Stomach (tissue), 9 donors: ENCODE measurements around the gene PPP2R5C. TPM values are rescaled to one million over a fixed set of nuclear protein-coding genes. Genes with fewer than 3 reads are reported as not detected.

Experiments used
- DNase-seq, 2 donors: peaks; one replicate each; pipeline versions ENCODE4 v3.0.0 to v3.0.0-alpha.2; 2013 to 2019
- H3K27ac ChIP-seq, 5 donors: fragments of 200-600 bp in 4 of 5; sonication (generic) in 4 of 5; one replicate each; pipeline ENCODE4 v1.5.1; 2013 to 2019; ENCODE audit warnings: mild to moderate bottlenecking in 1 of 5, moderate library complexity in 1 of 5
- H3K27me3 ChIP-seq, 3 donors: fragments of 200-600 bp; sonication (generic); one replicate each; pipeline ENCODE4 v1.5.1; 2017 to 2019; ENCODE audit warnings: mixed run types in 1 of 3
- H3K36me3 ChIP-seq, 4 donors: fragments of 200-600 bp; sonication (generic); 1 replicate in 3 of 4; 2 replicates in 1 of 4; pipeline ENCODE4 v1.5.1; 2016 to 2019
- H3K4me1 ChIP-seq, 4 donors: fragments of 200-600 bp; sonication (generic); one replicate each; pipeline ENCODE4 v1.5.1; 2016 to 2019
- H3K4me3 ChIP-seq, 4 donors: fragments of 200-600 bp; sonication (generic) in 3 of 4; one replicate each; pipeline ENCODE4 v1.5.1; 2016 to 2019; ENCODE audit warnings: mild to moderate bottlenecking in 1 of 4
- H3K9me3 ChIP-seq, 4 donors: fragments of 200-600 bp; sonication (generic); one replicate each; pipeline ENCODE4 v1.5.1; 2016 to 2019
- CTCF ChIP-seq, 7 experiments: fragments of 450-650 bp in 4 of 7; fragments of 200-600 bp in 3 of 7; sonication (generic) in 3 of 7; IDR thresholded peaks; one replicate each; pipeline ENCODE4 v1.5.1; 2016 to 2019; ENCODE audit warnings: antibody characterized with exemption in 7 of 7, control low read depth in 2 of 7, mild to moderate bottlenecking in 1 of 7
- EP300 ChIP-seq: sonication (generic); formaldehyde crosslinking; IDR thresholded peaks from one replicate; pipeline ENCODE4 v1.6.1; 2017; ENCODE audit warnings: antibody characterized with exemption
- POLR2A ChIP-seq, 4 donors: fragments of 450-650 bp; IDR thresholded peaks; one replicate each; pipeline ENCODE4 v1.6.1; 2016; ENCODE audit warnings: antibody characterized with exemption in 4 of 4, control low read depth in 2 of 4, mild to moderate bottlenecking in 1 of 4, moderate library complexity in 1 of 4
- POLR2AphosphoS5 ChIP-seq, 3 donors: sonication (generic); formaldehyde crosslinking; IDR thresholded peaks; one replicate each; pipeline ENCODE4 v1.6.1; 2016; ENCODE audit warnings: antibody characterized with exemption in 3 of 3
- WGBS, 5 donors: extraction: QIAGEN DNeasy Blood & Tissue Kit in 3 of 5; methylation state at CpG; one replicate each; pipeline versions ENCODE4 v1.1.5 to v1.1.7; 2013 to 2018; 5-methylcytosine and 5-hydroxymethylcytosine counted together
- intact Hi-C: fragments of 100-400 bp; cut with DNase I; formaldehyde crosslinking; loops from one replicate; pipeline ENCODE4 v1.15.1; 2023; ENCODE audit warnings: low total_unique reads
- polyA plus RNA-seq, 3 donors: library from polyadenylated mRNA; stranded (reverse); fragments of 200-250 nt; gene quantifications; one replicate each; pipeline ENCODE4 v1.2.3, GENCODE V29; 2013
- total RNA-seq, 5 donors: library from RNA; depleted of rRNA; stranded (reverse); fragments of >200 nt; gene quantifications; one replicate each; pipeline versions ENCODE4 v1.1.0 to v1.2.3, GENCODE V29; 2014 to 2016
- donor health status: healthy with polysubstance abuse.
- donor health status: Bipolar disorder and iron deficiency.
- donor health status: healthy.

The PPP2R5C gene
- total and polyA plus RNA-seq, 8 donors = 19.7 to 175 (median 89.6) TPM

DNA sequence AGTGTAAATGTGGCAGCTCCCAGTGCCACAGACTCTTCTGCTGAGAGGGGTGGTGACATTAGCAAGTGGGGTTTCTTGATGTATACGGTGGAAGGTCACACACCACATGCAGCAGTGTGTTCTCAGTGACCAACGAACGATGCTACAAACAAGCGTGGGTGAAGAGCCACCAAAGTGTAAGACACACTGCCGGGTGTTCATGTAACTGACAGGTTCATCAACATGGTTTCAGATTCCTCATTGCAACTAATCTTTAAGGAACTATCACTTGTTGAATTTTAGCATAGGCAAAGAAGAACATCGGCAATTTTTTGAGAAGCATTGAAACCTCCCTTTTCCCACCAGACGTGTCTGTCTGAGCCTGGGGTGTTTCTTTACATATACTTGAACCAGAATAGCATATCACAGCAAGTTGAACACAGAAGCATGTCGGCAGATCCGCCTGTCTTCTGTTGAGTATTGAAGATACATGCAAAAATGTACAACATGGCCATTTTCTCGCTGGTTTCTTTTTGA, 58.8 kb downstream of the PPP2R5C start:
- H3K27ac ChIP-seq = peak overlapping the region in 4 of 5 donors; percentile 49 to 87 (median 77)
- no peaks in the 10 kb centered on the region for H3K9me3 ChIP-seq
- H3K4me1 ChIP-seq = peaks cover 22 to 69% (median 52%) of the 10 kb centered on the region in 4 donors
- H3K36me3 ChIP-seq = peaks cover 0 to 16% (median 9%) of the 10 kb centered on the region in 4 donors
- no peaks in the 10 kb centered on the region for H3K27me3 ChIP-seq
- H3K4me3 ChIP-seq = no peak overlapping the region
- TF ChIP-seq POLR2AphosphoS5 (IDR thresholded peaks at IDR 0.05) (no peak), POLR2A (IDR thresholded peaks at IDR 0.05) (no peak), EP300 (no peak), CTCF (IDR thresholded peaks at IDR 0.05) (no peak)
- 67 to 86% (median 81%) methylated on average over 10 of the region's 10 CpGs for WGBS, 5 donors
- intact Hi-C loops = no loop called here
- no peak for DNase-seq

DNA sequence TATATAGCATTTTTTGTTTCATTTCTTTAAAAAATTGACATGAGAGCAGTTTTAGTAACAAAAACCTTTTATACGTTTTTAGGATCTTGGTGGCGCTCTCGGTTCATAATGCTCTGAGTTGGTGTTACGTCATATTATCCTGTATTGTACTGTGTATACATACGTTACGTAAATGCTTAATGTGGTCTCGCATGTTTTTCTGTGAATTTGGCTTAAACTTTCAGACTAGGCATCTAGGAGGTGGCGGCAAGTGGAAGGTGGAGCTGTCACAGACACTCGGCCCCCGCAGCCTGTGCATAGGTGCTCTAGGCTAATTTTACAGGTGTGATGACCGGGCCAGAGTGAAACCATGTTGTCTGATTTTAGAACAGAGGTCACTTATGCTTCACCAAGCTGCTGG, 60.0 kb downstream of the PPP2R5C start:
- peak in 1 of 2 donors; percentile 38 for DNase-seq
- intact Hi-C loops = no loop called here
- Histone ChIP-seq H3K4me1 (peaks cover 27 to 74% (median 55%) of the 10 kb centered on the region in 4 donors), H3K4me3 (no peak overlapping the region), H3K27ac (peak overlapping the region in 4 of 5 donors; percentile 85 to 90 (median 88)), H3K9me3 (no peaks in the 10 kb centered on the region), H3K36me3 (peaks cover 0 to 16% (median 9%) of the 10 kb centered on the region in 4 donors), H3K27me3 (no peaks in the 10 kb centered on the region)
- 85 to 90% (median 90%) methylated on average over 11 of the region's 11 CpGs for WGBS, 5 donors
- TF ChIP-seq POLR2A (IDR thresholded peaks at IDR 0.05) (no peak), POLR2AphosphoS5 (IDR thresholded peaks at IDR 0.05) (peak in 2 of 3 donors; percentile 23 to 25), CTCF (IDR thresholded peaks at IDR 0.05) (no peak)

DNA sequence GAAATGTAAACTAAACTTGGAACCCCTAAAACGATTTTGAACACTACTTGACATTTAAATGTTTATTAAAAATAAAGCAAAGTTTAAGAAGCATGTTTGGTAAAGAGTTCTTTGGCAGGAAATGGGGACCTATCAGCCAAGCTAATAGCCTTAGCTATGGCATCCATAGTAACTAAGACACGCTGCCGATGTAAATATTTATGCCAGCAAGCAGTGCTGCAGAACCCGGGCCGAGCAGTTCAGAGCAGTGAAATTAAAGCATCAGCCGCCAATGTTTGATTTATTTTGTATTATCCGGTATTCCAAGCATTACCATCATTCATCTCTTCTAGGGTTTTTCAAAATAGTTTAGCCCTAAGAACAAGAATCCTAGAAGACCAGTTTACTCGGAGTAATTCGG, 61.6 kb downstream of the PPP2R5C start:
- peaks cover 0 to 16% (median 9%) of the 10 kb centered on the region in 4 donors for H3K36me3 ChIP-seq
- WGBS, 5 donors = 17 to 44% (median 28%) methylated on average over 9 of the region's 9 CpGs
- H3K4me1 ChIP-seq = peaks cover 34 to 73% (median 55%) of the 10 kb centered on the region in 4 donors
- H3K9me3 ChIP-seq = no peaks in the 10 kb centered on the region
- peak overlapping the region; percentile 47 to 90 (median 87) for H3K27ac ChIP-seq
- intact Hi-C loops = no loop called here
- TF ChIP-seq POLR2AphosphoS5 (IDR thresholded peaks at IDR 0.05) (no peak), CTCF (IDR thresholded peaks at IDR 0.05) (no peak), EP300 (no peak), POLR2A (IDR thresholded peaks at IDR 0.05) (no peak)
- DNase-seq = peak in 1 of 2 donors; percentile 86
- peak overlapping the region; percentile 15 to 33 (median 21) for H3K4me3 ChIP-seq
- no peaks in the 10 kb centered on the region for H3K27me3 ChIP-seq

DNA sequence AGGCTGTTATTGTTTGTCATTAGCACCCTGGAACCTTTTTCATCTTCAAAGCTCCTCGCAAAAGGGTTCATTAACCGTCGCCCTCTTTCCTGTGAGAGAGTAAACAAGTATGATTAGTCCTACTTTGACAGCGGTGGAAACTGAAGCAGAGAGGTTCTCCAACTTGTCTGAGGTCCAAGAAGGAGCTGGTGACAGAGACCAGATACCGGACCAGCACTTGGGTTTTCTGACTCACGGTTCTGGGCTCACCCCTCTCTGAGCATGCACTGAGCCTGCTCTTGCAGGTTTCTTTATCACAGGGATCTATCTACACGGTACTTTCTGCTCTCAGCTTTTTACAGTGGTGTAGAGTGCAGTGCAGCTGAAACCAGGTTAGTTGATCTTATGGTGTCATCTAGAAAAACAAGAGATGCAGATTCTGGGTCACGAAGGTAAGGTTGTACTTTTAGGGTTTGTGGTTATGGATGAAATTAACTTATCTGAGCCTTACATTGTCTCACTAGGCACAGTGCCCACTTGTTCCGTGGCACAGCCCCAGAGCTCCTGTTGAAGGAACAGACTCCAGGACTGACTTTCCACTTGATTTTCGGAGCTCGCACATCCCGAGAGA, 62.1 kb downstream of the PPP2R5C start:
- H3K4me1 ChIP-seq = peaks cover 34 to 73% (median 58%) of the 10 kb centered on the region in 4 donors
- peaks cover 0 to 16% (median 9%) of the 10 kb centered on the region in 4 donors for H3K36me3 ChIP-seq
- peak overlapping the region; percentile 71 to 90 (median 87) for H3K27ac ChIP-seq
- DNase-seq = peak; percentile 49 to 64
- 9 to 32% (median 20%) methylated on average over 12 of the region's 12 CpGs for WGBS, 5 donors
- TF ChIP-seq POLR2AphosphoS5 (IDR thresholded peaks at IDR 0.05) (peak in 2 of 3 donors; percentile 38 to 60), EP300 (no peak), CTCF (IDR thresholded peaks at IDR 0.05) (no peak), POLR2A (IDR thresholded peaks at IDR 0.05) (no peak)
- peak overlapping the region; percentile 15 to 33 (median 21) for H3K4me3 ChIP-seq
- intact Hi-C loops = no loop called here
- H3K9me3 ChIP-seq = no peaks in the 10 kb centered on the region
- H3K27me3 ChIP-seq = no peaks in the 10 kb centered on the region
